Right ventricle myocardium inferior (tissue), 1 donor: ENCODE data around the gene CHAD. TPM values are rescaled to one million over a fixed set of nuclear protein-coding genes. Genes with fewer than 3 reads are reported as not detected.

Experiments used
- ATAC-seq: fragments of 200-7000 bp; cut with Tn5 transposase; one replicate; pipeline ENCODE4 v1.9.1; 2020; ENCODE audit warnings: mild to moderate bottlenecking, moderate library complexity
- DNase-seq: peaks from one replicate; pipeline ENCODE4 v3.0.0; 2021; ENCODE audit errors: missing footprints
- intact Hi-C: fragments of 100-400 bp; cut with DNase I; formaldehyde crosslinking; loops from one replicate; pipeline ENCODE4 v1.11.0; 2022
- total RNA-seq: library from RNA; stranded (reverse); fragmentation: NEBNext Ultra II Directional; extraction: Animal tissue kit (Norgen Biotek cat#: 25700); gene quantifications from one replicate; pipeline ENCODE4 v1.2.1, GENCODE V29; 2021
- donor health status: DM: no; HTN: yes; CAD: no; lungs with severe emphysema.

Gene CHAD
- total RNA-seq, 1 donor from 2014 or later: 0.16 TPM

GRCh38 chr17:50465635-50466034 is 3.0 kb downstream of the CHAD start:
- DNase-seq: no peak
- ATAC-seq: no peak
- intact Hi-C loops: no loop called here

GRCh38 chr17:50465171-50465570 is 3.5 kb downstream of the CHAD start:
- DNase-seq: no peak
- intact Hi-C loops: no loop called here
- ATAC-seq: no peak

GRCh38 chr17:50464736-50465135 is 3.9 kb downstream of the CHAD start:
- ATAC-seq: no peak
- intact Hi-C loops: no loop called here
- DNase-seq: no peak

- intact Hi-C loops: no loop called here
- ATAC-seq (no peak), DNase-seq (no peak)
Measured at GRCh38 chr17:50464121-50464520, 4.6 kb downstream of the CHAD start.

GRCh38 chr17:50462446-50462845 is 6.2 kb downstream of the CHAD start:
- intact Hi-C loops: no loop called here
- ATAC-seq: no peak
- DNase-seq: no peak

- intact Hi-C loops: no loop called here
- DNase-seq (no peak), ATAC-seq (no peak)
Measured at GRCh38 chr17:50461550-50462132, 7.0 kb downstream of the CHAD start.

- ATAC-seq: no peak
- no peak for DNase-seq
- intact Hi-C loops: no loop called here
Measured at GRCh38 chr17:50460831-50461526, 7.7 kb downstream of the CHAD start.

- ATAC-seq (no peak), DNase-seq (no peak)
- intact Hi-C loops: no loop called here
Measured at GRCh38 chr17:50459756-50460155, 8.9 kb downstream of the CHAD start.

- DNase-seq (no peak), ATAC-seq (no peak)
- intact Hi-C loops: no loop called here
Measured at GRCh38 chr17:50458701-50459676, 9.7 kb downstream of the CHAD start.

- intact Hi-C loops: no loop called here
- ATAC-seq (no peak), DNase-seq (no peak)
Measured at GRCh38 chr17:50458270-50458669, 10.4 kb downstream of the CHAD start.

- no peak for DNase-seq
Measured at GRCh38 chr17:50457621-50458020, 11.1 kb downstream of the CHAD start.

GRCh38 chr17:50453901-50454300 is 14.8 kb downstream of the CHAD start:
- intact Hi-C loops: no loop called here
- no peak for ATAC-seq
- no peak for DNase-seq

More at GRCh38 chr17:50457621-50458020, 11.1 kb downstream of the CHAD start:
- intact Hi-C loops: no loop called here
- no peak for ATAC-seq

GRCh38 chr17:50452630-50453300 is 15.9 kb downstream of the CHAD start:
- intact Hi-C loops: no loop called here
- DNase-seq (no peak), ATAC-seq (no peak)

- ATAC-seq (no peak), DNase-seq (no peak)
- intact Hi-C loops: no loop called here
Measured at GRCh38 chr17:50451943-50452629, 16.6 kb downstream of the CHAD start.

GRCh38 chr17:50448643-50449042 is 20.0 kb downstream of the CHAD start:
- ATAC-seq (no peak), DNase-seq (no peak)
- intact Hi-C loops: no loop called here

GRCh38 chr17:50447870-50448595 is 20.6 kb downstream of the CHAD start:
- DNase-seq (no peak), ATAC-seq (peak; percentile 53)
- intact Hi-C loops: no loop called here

- ATAC-seq (no peak), DNase-seq (no peak)
- intact Hi-C loops: no loop called here
Measured at GRCh38 chr17:50445730-50446325, 22.9 kb downstream of the CHAD start.
